KMS-11 (cell line): ENCODE results near the gene HERC6.
"Not testable (repeated sequence)": the region's sequence is repeated elsewhere in the genome, so short reads cannot be mapped to it uniquely, and the experiment has no call there.

Experiments
- H2AFZ ChIP-seq: fragments of 200-600 bp; sonication (generic); 2 replicates; pipeline ENCODE4 v1.6.1; 2016; ENCODE audit warnings: antibody characterized with exemption, mixed run types, low read depth
- H3K27ac ChIP-seq: fragments of 200-600 bp; sonication (generic); 2 replicates; pipeline ENCODE4 v1.6.1; 2016; ENCODE audit warnings: mild to moderate bottlenecking, mixed run types
- H3K27me3 ChIP-seq: fragments of 200-600 bp; sonication (generic); 2 replicates; pipeline ENCODE4 v1.6.1; 2017; ENCODE audit warnings: mild to moderate bottlenecking, low read depth, mixed run types, moderate library complexity; ENCODE audit not compliant: insufficient read depth
- H3K36me3 ChIP-seq: fragments of 200-600 bp; sonication (generic); 2 replicates; pipeline ENCODE4 v1.6.1; 2017; ENCODE audit warnings: mild to moderate bottlenecking, mixed run types; ENCODE audit not compliant: insufficient read depth
- H3K4me1 ChIP-seq: fragments of 200-600 bp; sonication (generic); 2 replicates; pipeline ENCODE4 v1.6.1; 2016; ENCODE audit warnings: mild to moderate bottlenecking, low read depth, mixed run types; ENCODE audit not compliant: poor library complexity, severe bottlenecking
- H3K4me2 ChIP-seq: fragments of 200-600 bp; sonication (generic); 2 replicates; pipeline ENCODE4 v1.7.0; 2016; ENCODE audit warnings: mild to moderate bottlenecking, mixed run types
- H3K4me3 ChIP-seq: fragments of 200-600 bp; sonication (generic); IDR thresholded peaks from 2 replicates; pipeline ENCODE4 v1.6.1; 2017; ENCODE audit warnings: low read depth, low read length, mixed read lengths; ENCODE audit not compliant: insufficient read depth
- H3K79me2 ChIP-seq: fragments of 200-600 bp; sonication (generic); 2 replicates; pipeline ENCODE4 v1.6.1; 2016; ENCODE audit warnings: low read depth, mixed run types; ENCODE audit not compliant: insufficient read depth
- H3K9ac ChIP-seq: fragments of 200-600 bp; sonication (generic); 2 replicates; pipeline ENCODE4 v1.6.1; 2016; ENCODE audit warnings: mild to moderate bottlenecking, mixed run types
- H4K20me1 ChIP-seq: fragments of 200-600 bp; sonication (generic); 2 replicates; pipeline ENCODE4 v1.6.1; 2016; ENCODE audit warnings: mild to moderate bottlenecking, mixed run types; ENCODE audit not compliant: insufficient read depth
- TF ChIP-seq, protein P1 (sequence below): fragments of 200-600 bp; sonication (generic); conservative IDR thresholded peaks from 2 replicates; pipeline ENCODE4 v1.6.1; 2017; ENCODE audit warnings: low read depth, mild to moderate bottlenecking, antibody characterized with exemption, low read length, moderate library complexity, mixed read lengths

HERC6 gene

DNA sequence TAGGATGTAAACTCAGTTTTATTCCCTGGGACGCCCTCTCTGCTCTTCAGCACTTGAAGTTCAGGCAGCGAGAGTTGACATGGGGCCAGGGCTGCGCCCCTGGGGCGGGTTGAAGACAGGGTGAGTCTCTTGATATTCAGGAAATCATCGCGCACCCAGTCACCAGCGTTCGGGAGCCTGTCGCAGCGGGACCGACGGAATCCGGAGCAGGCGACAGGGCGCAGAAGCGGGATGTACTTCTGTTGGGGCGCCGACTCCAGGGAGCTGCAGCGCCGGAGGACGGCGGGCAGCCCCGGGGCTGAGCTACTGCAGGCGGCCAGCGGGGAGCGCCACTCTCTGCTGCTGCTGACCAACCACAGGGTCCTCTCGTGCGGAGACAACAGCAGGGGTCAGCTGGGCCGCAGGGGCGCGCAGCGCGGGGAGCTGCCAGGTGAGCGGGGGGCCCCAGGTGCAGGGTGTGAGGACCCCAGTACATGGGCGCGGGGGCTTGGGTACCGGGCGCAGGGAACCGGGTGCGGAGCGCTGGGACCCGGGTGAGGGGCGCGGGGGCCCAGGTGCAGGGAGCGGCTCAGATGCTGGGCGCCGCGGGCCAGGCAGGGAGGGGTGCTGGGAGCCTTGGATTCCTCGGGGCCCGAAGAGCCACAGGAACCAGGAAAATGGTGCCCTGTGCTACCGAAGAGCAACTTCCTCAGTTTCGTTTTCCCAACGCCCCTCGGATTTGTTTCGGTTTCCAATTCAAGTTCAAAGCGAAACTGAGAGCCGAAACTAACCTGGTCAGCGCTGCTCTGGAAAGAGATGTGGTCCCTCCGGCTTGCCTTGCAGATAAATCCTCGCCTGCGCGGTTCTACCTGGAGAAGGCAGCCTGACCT, at the start of gene HERC6:
Gene HERC6 (plus strand): TSS at position 162 of the 869 bp plus-strand sequence. CDS start 70 bp downstream, at position 232.
- Histone ChIP-seq H3K4me1 (peaks cover 36% of the 10 kb centered on the region), H3K79me2 (no peaks in the 10 kb centered on the region), H2AFZ (peak within 1 kb of the TSS; percentile 17; the same call in 1 of the 2 replicates), H3K27me3 (no peaks in the 10 kb centered on the region), H3K36me3 (no peaks in the 10 kb centered on the region), H3K27ac (no peak within 1 kb of the TSS; the same call in 1 of the 2 replicates), H3K4me2 (no peak within 1 kb of the TSS; the same call in 1 of the 2 replicates), H3K9ac (no peak within 1 kb of the TSS; the same call in 1 of the 2 replicates), H3K4me3 (no peak within 1 kb of the TSS), H4K20me1 (no peaks in the 10 kb centered on the region)
- TF ChIP-seq, protein P1, sequence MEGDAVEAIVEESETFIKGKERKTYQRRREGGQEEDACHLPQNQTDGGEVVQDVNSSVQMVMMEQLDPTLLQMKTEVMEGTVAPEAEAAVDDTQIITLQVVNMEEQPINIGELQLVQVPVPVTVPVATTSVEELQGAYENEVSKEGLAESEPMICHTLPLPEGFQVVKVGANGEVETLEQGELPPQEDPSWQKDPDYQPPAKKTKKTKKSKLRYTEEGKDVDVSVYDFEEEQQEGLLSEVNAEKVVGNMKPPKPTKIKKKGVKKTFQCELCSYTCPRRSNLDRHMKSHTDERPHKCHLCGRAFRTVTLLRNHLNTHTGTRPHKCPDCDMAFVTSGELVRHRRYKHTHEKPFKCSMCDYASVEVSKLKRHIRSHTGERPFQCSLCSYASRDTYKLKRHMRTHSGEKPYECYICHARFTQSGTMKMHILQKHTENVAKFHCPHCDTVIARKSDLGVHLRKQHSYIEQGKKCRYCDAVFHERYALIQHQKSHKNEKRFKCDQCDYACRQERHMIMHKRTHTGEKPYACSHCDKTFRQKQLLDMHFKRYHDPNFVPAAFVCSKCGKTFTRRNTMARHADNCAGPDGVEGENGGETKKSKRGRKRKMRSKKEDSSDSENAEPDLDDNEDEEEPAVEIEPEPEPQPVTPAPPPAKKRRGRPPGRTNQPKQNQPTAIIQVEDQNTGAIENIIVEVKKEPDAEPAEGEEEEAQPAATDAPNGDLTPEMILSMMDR: no peak

DNA sequence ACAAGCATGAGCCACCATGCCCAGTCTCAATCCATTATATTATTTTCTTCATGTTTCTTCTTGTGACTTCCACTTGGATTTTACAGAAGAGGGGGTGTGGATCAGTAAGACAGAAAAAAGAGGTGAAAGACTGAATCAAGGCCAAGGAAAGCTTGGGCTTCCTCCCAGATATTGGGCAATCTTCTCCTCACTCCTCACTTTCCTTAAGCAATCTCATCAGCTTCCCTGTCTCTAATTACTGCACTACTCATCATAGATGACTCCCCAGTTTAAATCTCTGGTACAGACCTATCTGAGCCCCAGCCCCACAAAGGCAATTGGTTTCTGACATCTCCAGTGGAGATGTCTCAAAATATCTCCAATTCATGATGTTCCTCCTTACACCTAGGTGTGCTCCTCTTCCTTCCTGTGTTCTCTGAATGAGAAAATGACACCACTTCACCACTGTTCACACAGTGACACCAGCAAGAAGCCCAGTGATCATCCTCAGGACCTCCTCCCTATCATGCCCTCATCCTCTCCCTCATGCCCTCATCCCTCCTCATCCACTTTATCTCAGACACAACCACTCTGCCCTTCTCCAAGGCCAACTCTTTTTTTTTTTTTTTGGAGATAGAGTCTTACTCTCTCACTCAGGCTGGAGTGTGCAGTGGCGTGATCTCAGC, 44.8 kb upstream of the HERC6 start:
- no peak overlapping the region for H3K27ac ChIP-seq
- H3K27me3 ChIP-seq: no peaks in the 10 kb centered on the region
- H3K79me2 ChIP-seq: no peaks in the 10 kb centered on the region
- H3K4me1 ChIP-seq: no peaks in the 10 kb centered on the region
- H3K36me3 ChIP-seq: no peaks in the 10 kb centered on the region
- H2AFZ ChIP-seq: no peak overlapping the region
- TF ChIP-seq, protein P1: no peak
- no peak overlapping the region for H3K4me2 ChIP-seq
- no peak overlapping the region for H3K4me3 ChIP-seq
- no peak overlapping the region for H3K9ac ChIP-seq
- no peaks in the 10 kb centered on the region for H4K20me1 ChIP-seq

DNA sequence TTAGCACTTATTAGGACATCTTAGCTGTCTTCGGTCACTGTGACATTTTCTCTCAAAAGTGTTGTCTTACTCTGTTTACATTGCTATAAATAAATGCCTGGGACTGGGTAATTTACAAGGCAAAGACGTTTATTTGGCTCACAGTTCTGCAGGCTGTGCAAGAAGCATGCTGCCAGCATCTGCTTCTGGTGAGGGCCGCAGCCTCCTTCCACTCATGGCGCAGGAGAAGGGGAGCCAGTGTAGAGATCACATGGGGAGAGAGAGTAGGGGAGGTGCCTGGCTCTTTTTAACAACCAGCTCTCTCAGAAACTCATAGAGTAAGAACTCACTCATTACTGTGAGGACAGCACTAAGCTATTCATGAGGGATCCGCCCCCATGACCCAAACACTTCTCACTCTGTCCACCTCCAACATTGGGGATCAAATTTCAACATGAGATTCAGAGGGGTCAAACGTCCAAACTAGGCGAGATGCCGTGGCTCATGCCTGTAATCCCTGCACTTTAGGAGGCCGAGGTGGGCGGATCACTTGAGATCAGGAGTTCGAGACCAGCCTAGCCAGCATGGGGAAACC, 43.5 kb upstream of the HERC6 start:
- H3K27ac ChIP-seq: no peak overlapping the region
- H3K79me2 ChIP-seq: no peaks in the 10 kb centered on the region
- H3K4me3 ChIP-seq: no peak overlapping the region
- H3K27me3 ChIP-seq: no peaks in the 10 kb centered on the region
- H3K36me3 ChIP-seq: no peaks in the 10 kb centered on the region
- H2AFZ ChIP-seq: no peak overlapping the region
- TF ChIP-seq, protein P1: no peak
- H3K4me2 ChIP-seq: no peak overlapping the region
- H3K9ac ChIP-seq: no peak overlapping the region
- no peaks in the 10 kb centered on the region for H3K4me1 ChIP-seq
- H4K20me1 ChIP-seq: no peaks in the 10 kb centered on the region

DNA sequence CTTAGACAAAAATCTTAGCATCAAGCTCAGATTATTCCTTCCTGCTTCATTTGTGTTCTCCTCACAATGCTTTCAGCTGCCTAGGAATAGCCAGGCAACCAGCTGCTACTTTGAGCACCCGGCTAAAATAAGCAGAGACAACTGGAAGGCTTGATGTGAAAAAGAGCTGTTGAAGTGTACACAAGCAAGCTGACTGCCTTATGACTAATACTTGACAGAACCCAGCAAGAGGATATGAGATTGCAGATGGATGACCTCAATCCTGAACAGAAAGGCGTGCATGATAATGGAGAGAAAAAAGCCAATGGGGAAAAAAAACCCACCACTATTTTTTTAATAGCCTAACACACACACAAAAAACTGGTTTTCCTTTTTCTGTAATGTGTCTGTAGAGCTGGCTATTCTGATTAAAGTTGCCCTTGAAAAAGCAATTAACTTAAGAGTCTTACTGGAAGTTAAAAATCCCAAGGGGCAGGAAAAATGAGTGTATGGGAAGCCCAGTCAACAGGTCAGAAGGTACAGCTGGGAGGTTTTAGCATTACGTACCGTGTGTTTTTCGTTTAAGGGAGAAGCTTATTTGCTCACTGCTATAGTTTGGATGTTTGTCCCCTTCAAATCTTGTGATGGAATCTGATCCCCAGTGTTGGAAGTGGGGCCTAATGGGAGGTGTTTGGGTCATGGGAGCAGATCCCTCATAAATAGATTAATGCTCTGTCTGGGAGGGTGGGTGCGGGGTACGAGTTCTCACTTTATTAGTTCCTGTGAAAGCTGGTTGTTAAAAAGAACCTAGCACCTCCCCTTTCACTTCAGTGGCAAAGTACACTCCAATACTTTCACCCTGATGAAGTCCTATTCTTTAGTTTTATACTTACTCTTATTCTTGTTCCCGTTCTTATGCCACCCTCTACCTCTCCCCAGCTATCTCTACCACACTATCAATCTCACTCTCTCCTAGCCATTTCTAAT, 37.1 kb upstream of the HERC6 start:
- H3K27me3 ChIP-seq: no peaks in the 10 kb centered on the region
- no peaks in the 10 kb centered on the region for H3K4me1 ChIP-seq
- H3K27ac ChIP-seq: no peak overlapping the region
- H2AFZ ChIP-seq: no peak overlapping the region
- H4K20me1 ChIP-seq: no peaks in the 10 kb centered on the region
- TF ChIP-seq, protein P1: no peak
- no peaks in the 10 kb centered on the region for H3K36me3 ChIP-seq
- H3K4me3 ChIP-seq: no peak overlapping the region
- no peak overlapping the region for H3K4me2 ChIP-seq
- H3K9ac ChIP-seq: no peak overlapping the region
- H3K79me2 ChIP-seq: no peaks in the 10 kb centered on the region

DNA sequence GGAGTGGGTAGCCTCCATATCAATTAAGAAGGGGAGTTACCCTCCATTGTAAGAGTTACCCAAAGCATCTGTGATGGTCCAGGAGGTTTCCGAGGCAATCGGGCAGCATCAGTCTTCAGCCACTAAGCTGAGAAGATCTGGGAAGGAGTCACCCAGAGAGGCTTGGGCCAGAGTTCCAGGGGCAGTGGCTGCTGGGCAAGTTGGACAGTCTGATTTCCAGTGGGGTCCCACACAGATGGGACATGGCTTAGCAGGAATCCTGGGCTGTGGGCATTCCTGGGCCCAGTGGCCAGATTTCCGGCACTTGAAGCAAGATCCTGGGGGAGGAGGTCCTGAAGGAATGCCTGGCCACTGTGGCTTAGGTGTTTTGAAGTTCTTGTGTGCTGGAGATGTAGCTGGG, 31.8 kb upstream of the HERC6 start:
- H3K4me3 ChIP-seq, H3K9ac ChIP-seq, H3K79me2 ChIP-seq, H3K27ac ChIP-seq, H2AFZ ChIP-seq, H3K4me2 ChIP-seq, H4K20me1 ChIP-seq, H3K27me3 ChIP-seq, H3K4me1 ChIP-seq, H3K36me3 ChIP-seq: not testable (repeated sequence)

DNA sequence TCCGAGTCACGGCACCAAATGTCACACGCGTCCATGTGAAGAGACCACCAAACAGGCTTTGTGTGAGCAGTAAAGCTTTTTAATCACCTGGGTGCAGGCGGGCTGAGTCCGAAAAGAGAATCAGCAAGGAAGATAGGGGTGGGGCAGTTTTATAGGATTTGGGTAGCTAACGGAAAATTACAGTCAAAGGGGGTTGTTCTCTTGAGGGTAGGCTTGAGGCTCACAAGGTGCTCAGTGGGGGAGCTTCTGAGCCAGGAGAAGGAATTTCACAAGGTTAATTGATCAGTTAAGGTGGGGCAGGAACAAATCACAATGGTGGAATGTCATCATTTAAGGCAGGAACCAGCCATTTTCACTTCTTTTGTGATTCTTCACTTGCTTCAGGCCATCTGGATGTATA, 29.9 kb upstream of the HERC6 start:
- H4K20me1 ChIP-seq, H3K4me3 ChIP-seq, H2AFZ ChIP-seq, H3K9ac ChIP-seq, H3K79me2 ChIP-seq, H3K36me3 ChIP-seq, H3K4me1 ChIP-seq, H3K27me3 ChIP-seq, H3K4me2 ChIP-seq, H3K27ac ChIP-seq: not testable (repeated sequence)
